Caco-2 (cell line): ENCODE measurements around the gene EXOC1L. TPM values are rescaled to one million over a fixed set of nuclear protein-coding genes. Genes with fewer than 3 reads are reported as not detected.

Experiments
- BruUV-seq: library from RNA; stranded (reverse); fragments of 400-500 nt; replicated peaks from 2 replicates; lab custom pipeline; 2021; lab: Mats Ljungman, UMichigan
- CTCF ChIA-PET: fragments of 300-600 bp; sonication (Branson Sonifier 250); formaldehyde crosslinking; loops from one replicate; lab custom pipeline; 2022; ENCODE audit warnings: antibody characterized with exemption; lab: Charles Lee
- POLR2A ChIA-PET: fragments of 300-600 bp; sonication (Branson Sonifier 250); formaldehyde crosslinking; loops from one replicate; lab custom pipeline; 2022; ENCODE audit warnings: antibody characterized with exemption; lab: Charles Lee
- DNase-seq, 2 experiments: peaks; one replicate each; pipeline versions ENCODE4 v3.0.0 to v3.0.0-alpha.2; 2020 to 2022
- H3K27me3 ChIP-seq: replicated peaks from 2 replicates; pipeline ENCODE4 v1.6.0; 2011; ENCODE audit warnings: low read length; ENCODE audit not compliant: control insufficient read depth, insufficient read depth
- H3K36me3 ChIP-seq: 2 replicates; pipeline ENCODE4 v1.5.1; 2011; ENCODE audit warnings: low read length; ENCODE audit not compliant: control insufficient read depth, insufficient read depth
- H3K4me1 ChIP-seq: fragments of 250-450 bp; sonication (Bioruptor Pico); 2 replicates; pipeline ENCODE4 v1.5.1; 2020; ENCODE audit warnings: mild to moderate bottlenecking
- H3K4me3 ChIP-seq: 2 replicates; pipeline ENCODE4 v1.5.1; 2011; ENCODE audit warnings: low read depth, mild to moderate bottlenecking, control low read depth, low read length
- H3K9me3 ChIP-seq: fragments of 250-450 bp; sonication (Bioruptor Pico); 2 replicates; pipeline ENCODE4 v1.5.1; 2020; ENCODE audit warnings: mild to moderate bottlenecking, moderate library complexity
- H3K27ac Mint-ChIP-seq: one replicate; pipeline ENCODE4 v1.8.0; 2022; ENCODE audit warnings: mixed read lengths; ENCODE audit not compliant: unreplicated experiment
- H3K27me3 Mint-ChIP-seq: one replicate; pipeline ENCODE4 v1.8.0; 2022; ENCODE audit warnings: mixed read lengths; ENCODE audit not compliant: insufficient read depth, unreplicated experiment
- H3K36me3 Mint-ChIP-seq: one replicate; pipeline ENCODE4 v1.8.0; 2022; ENCODE audit warnings: mild to moderate bottlenecking, mixed read lengths; ENCODE audit not compliant: insufficient read depth, unreplicated experiment
- H3K4me1 Mint-ChIP-seq: one replicate; pipeline ENCODE4 v1.8.0; 2022; ENCODE audit warnings: low read depth, mixed read lengths; ENCODE audit not compliant: unreplicated experiment
- H3K4me3 Mint-ChIP-seq: one replicate; pipeline ENCODE4 v1.8.0; 2022; ENCODE audit warnings: mild to moderate bottlenecking, moderate library complexity, mixed read lengths; ENCODE audit not compliant: unreplicated experiment
- H3K9me3 Mint-ChIP-seq: one replicate; pipeline ENCODE4 v1.8.0; 2022; ENCODE audit warnings: mixed read lengths; ENCODE audit not compliant: unreplicated experiment
- CTCF ChIP-seq, 2 experiments: fragments of 200-600 bp in 1 of 2; IDR thresholded peaks; 1 replicate in 1 of 2; 2 replicates in 1 of 2; pipeline versions ENCODE4 v1.5.1 to v1.8.0; 2011 to 2022; ENCODE audit warnings: antibody characterized with exemption in 1 of 2, control low read depth in 1 of 2, inconsistent platforms in 1 of 2, low read depth in 1 of 2, low read length in 1 of 2, mild to moderate bottlenecking in 1 of 2, moderate library complexity in 1 of 2; ENCODE audit not compliant: insufficient read depth in 1 of 2, severe bottlenecking in 1 of 2, unreplicated experiment in 1 of 2
- intact Hi-C: fragments of 100-400 bp; cut with micrococcal nuclease; formaldehyde crosslinking; loops from one replicate; pipeline ENCODE4 v1.10.0; 2022; ENCODE audit not compliant: unreplicated experiment
- total RNA-seq: library from RNA; stranded (reverse); gene quantifications from 2 replicates; pipeline ENCODE4 v1.2.3, GENCODE V29; 2022

The EXOC1L gene
- total RNA-seq, 1 experiment from 2014 or later, result not detected

GRCh38 chr4:55864577-55865223, 45.1 kb downstream of the EXOC1L start:
- Mint-ChIP-seq H3K9me3 (no peaks in the 10 kb centered on the region), H3K27ac (no peak overlapping the region), H3K27me3 (no peaks in the 10 kb centered on the region), H3K36me3 (peaks cover 12% of the 10 kb centered on the region), H3K4me1 (peaks cover 10% of the 10 kb centered on the region), H3K4me3 (no peak overlapping the region)
- Histone ChIP-seq H3K36me3 (no peaks in the 10 kb centered on the region), H3K27me3 (no peaks in the 10 kb centered on the region), H3K9me3 (no peaks in the 10 kb centered on the region), H3K4me1 (peaks cover 9% of the 10 kb centered on the region), H3K4me3 (no peak overlapping the region)
- POLR2A ChIA-PET, result interaction anchor here (0.5 kb wide), 1 partner anchor 25 kb away, joined by 3 read pairs; no protein-coding TSS in a partner anchor
- TF ChIP-seq CTCF (IDR thresholded peaks at IDR 0.05; ENCODE audit: insufficient read depth in 1 of 2, low read depth in 1 of 2, low read length in 1 of 2, severe bottlenecking in 1 of 2, unreplicated experiment in 1 of 2), result no peak
- BruUV-seq, result no TSS peak
- intact Hi-C loops, result no loop called here
- CTCF ChIA-PET, result no interaction called here
- DNase-seq, result no peak

GRCh38 chr4:55865228-55865806, 45.7 kb downstream of the EXOC1L start:
- ChIA-PET CTCF (interaction anchor here (1.2 kb wide), 1 partner anchor 894 kb away, joined by 3 read pairs; no protein-coding TSS in a partner anchor), POLR2A (no interaction called here)
- no peak overlapping the region for H3K4me3 Mint-ChIP-seq
- Histone ChIP-seq H3K4me1 (peaks cover 9% of the 10 kb centered on the region), H3K4me3 (no peak overlapping the region), H3K27me3 (no peaks in the 10 kb centered on the region), H3K36me3 (no peaks in the 10 kb centered on the region), H3K9me3 (no peaks in the 10 kb centered on the region)
- no peak for TF ChIP-seq CTCF (IDR thresholded peaks at IDR 0.05; ENCODE audit: insufficient read depth in 1 of 2, low read depth in 1 of 2, low read length in 1 of 2, severe bottlenecking in 1 of 2, unreplicated experiment in 1 of 2)
- H3K27ac Mint-ChIP-seq, result no peak overlapping the region
- no peaks in the 10 kb centered on the region for H3K27me3 Mint-ChIP-seq
- no TSS peak for BruUV-seq
- peaks cover 18% of the 10 kb centered on the region for H3K36me3 Mint-ChIP-seq
- intact Hi-C loops, result no loop called here
- peaks cover 10% of the 10 kb centered on the region for H3K4me1 Mint-ChIP-seq
- no peak for DNase-seq
- H3K9me3 Mint-ChIP-seq, result no peaks in the 10 kb centered on the region

- Histone ChIP-seq H3K36me3 (no peaks in the 10 kb centered on the region; the same call in 1 of the 2 replicates), H3K4me1 (peaks cover 9% of the 10 kb centered on the region), H3K9me3 (no peaks in the 10 kb centered on the region), H3K27me3 (no peaks in the 10 kb centered on the region), H3K4me3 (no peak overlapping the region)
- ChIA-PET CTCF (interaction anchor here (0.7 to 1.2 kb wide), 2 partner anchors 12 to 895 kb away, joined by 3 read pairs; partner anchors contain the start of gene EXOC1), POLR2A (no interaction called here)
- no peak for TF ChIP-seq CTCF (IDR thresholded peaks at IDR 0.05; ENCODE audit: insufficient read depth in 1 of 2, low read depth in 1 of 2, low read length in 1 of 2, severe bottlenecking in 1 of 2, unreplicated experiment in 1 of 2)
- H3K36me3 Mint-ChIP-seq, result peaks cover 21% of the 10 kb centered on the region
- no peak overlapping the region for H3K4me3 Mint-ChIP-seq
- intact Hi-C loops, result loop anchor here (2.0 kb wide), 1 partner anchor 230 kb away; the partner anchor contains the start of gene NMU
- peak overlapping the region; percentile 53 for H3K27ac Mint-ChIP-seq
- no peak for DNase-seq
- H3K4me1 Mint-ChIP-seq, result peaks cover 10% of the 10 kb centered on the region
- H3K9me3 Mint-ChIP-seq, result no peaks in the 10 kb centered on the region
- H3K27me3 Mint-ChIP-seq, result no peaks in the 10 kb centered on the region
- no TSS peak for BruUV-seq
Measured at GRCh38 chr4:55866290-55866907, 46.8 kb downstream of the EXOC1L start.
